Activated CD8-positive, alpha-beta memory T cell treated with anti-CD3 and anti-CD28 coated beads, Interleukin-2, amount 50 U/mL, for 48 hours (primary cell): ENCODE measurements around the gene SLC22A6.

ENCODE experiments used
- DNase-seq: peaks from one replicate; pipeline ENCODE4 v3.0.0-alpha.2; 2020

Gene SLC22A6

GRCh38 chr11:62930157-62930556, 54.6 kb downstream of the SLC22A6 start:
- DNase-seq, result no peak

- no peak for DNase-seq
Observed at GRCh38 chr11:62928011-62928410, 56.8 kb downstream of the SLC22A6 start.

GRCh38 chr11:62926680-62927455, 57.9 kb downstream of the SLC22A6 start:
- no peak for DNase-seq
